Breast epithelium (tissue), 4 donors: Measurements from ENCODE around the gene NEDD8. TPM values are rescaled to one million over a fixed set of nuclear protein-coding genes. Genes with fewer than 3 reads are reported as not detected.

Experiments
- DNase-seq, 2 donors: peaks; one replicate each; pipeline ENCODE4 v3.0.0-alpha.2; 2019; ENCODE audit warnings: low spot score in 2 of 2
- H3K27ac ChIP-seq, 2 donors: fragments of 200-600 bp; sonication (generic) in 1 of 2; one replicate each; pipeline ENCODE4 v1.5.1; 2016 to 2019; ENCODE audit warnings: mild to moderate bottlenecking in 1 of 2
- H3K27me3 ChIP-seq, 2 donors: fragments of 200-600 bp; sonication (generic) in 1 of 2; one replicate each; pipeline versions ENCODE4 v1.5.1 to v1.6.0; 2017 to 2019; ENCODE audit warnings: control low read depth in 1 of 2, mild to moderate bottlenecking in 1 of 2
- H3K36me3 ChIP-seq: fragments of 200-600 bp; one replicate; pipeline ENCODE4 v1.5.1; 2019
- H3K4me1 ChIP-seq, 2 donors: fragments of 200-600 bp; sonication (generic); one replicate each; pipeline ENCODE4 v1.5.1; 2016 to 2019; ENCODE audit warnings: control low read depth in 1 of 2
- H3K4me3 ChIP-seq, 3 donors: fragments of 200-600 bp; sonication (generic); 1 replicate in 2 of 3; 2 replicates in 1 of 3; pipeline ENCODE4 v1.5.1; 2016 to 2019; ENCODE audit warnings: mild to moderate bottlenecking in 3 of 3, moderate library complexity in 2 of 3
- H3K9me3 ChIP-seq, 2 donors: fragments of 200-600 bp; sonication (generic) in 1 of 2; one replicate each; pipeline ENCODE4 v1.5.1; 2016 to 2019; ENCODE audit warnings: control low read depth in 1 of 2
- CTCF ChIP-seq, 3 donors: fragments of 450-650 bp; IDR thresholded peaks; one replicate each; pipeline ENCODE4 v1.5.1; 2016 to 2017; ENCODE audit warnings: antibody characterized with exemption in 3 of 3, mild to moderate bottlenecking in 3 of 3, moderate library complexity in 3 of 3
- POLR2A ChIP-seq: fragments of 450-650 bp; IDR thresholded peaks from one replicate; pipeline ENCODE4 v1.6.1; 2016; ENCODE audit warnings: antibody characterized with exemption, mild to moderate bottlenecking, moderate library complexity
- POLR2AphosphoS5 ChIP-seq, 3 donors: sonication (generic); formaldehyde crosslinking; IDR thresholded peaks; one replicate each; pipeline ENCODE4 v1.6.1; 2017; ENCODE audit warnings: antibody characterized with exemption in 3 of 3
- intact Hi-C: fragments of 100-400 bp; cut with DNase I; formaldehyde crosslinking; loops from one replicate; pipeline ENCODE4 v1.15.1; 2023; ENCODE audit warnings: low total_unique reads
- total RNA-seq, 3 donors: library from RNA; depleted of rRNA; stranded (reverse); fragments of >200 nt; gene quantifications; one replicate each; pipeline ENCODE4 v1.1.0, GENCODE V29; 2016

The NEDD8 gene
- total RNA-seq, 3 donors from 2014 or later, result 118 to 165 (median 150) TPM

- DNase-seq, result no peak
- Histone ChIP-seq H3K4me3 (peak overlapping the region in 2 of 3 donors; percentile 15 to 19), H3K36me3 (peaks cover 3% of the 10 kb centered on the region), H3K4me1 (no peaks in the 10 kb centered on the region), H3K9me3 (no peaks in the 10 kb centered on the region), H3K27ac (no peak overlapping the region), H3K27me3 (no peaks in the 10 kb centered on the region)
- TF ChIP-seq POLR2AphosphoS5 (IDR thresholded peaks at IDR 0.05) (no peak), CTCF (IDR thresholded peaks at IDR 0.05) (no peak), POLR2A (no peak)
- intact Hi-C loops, result no loop called here
These were observed 59.8 kb downstream of the NEDD8 start for GRCh38 chr14:24172261-24172860.

- intact Hi-C loops, result no loop called here
- Histone ChIP-seq H3K4me1 (no peaks in the 10 kb centered on the region), H3K27ac (no peak within 1 kb of the TSS), H3K36me3 (peaks cover 2% of the 10 kb centered on the region), H3K4me3 (peak within 1 kb of the TSS; percentile 1 to 19 (median 15)), H3K27me3 (no peaks in the 10 kb centered on the region), H3K9me3 (no peaks in the 10 kb centered on the region)
- TF ChIP-seq POLR2AphosphoS5 (IDR thresholded peaks at IDR 0.05), result no peak
- TF ChIP-seq CTCF (IDR thresholded peaks at IDR 0.05), result no peak
- no peak for TF ChIP-seq POLR2A
- DNase-seq, result no peak
These were observed 60.5 kb downstream of the NEDD8 start, which contains the start of gene REC8 for GRCh38 chr14:24171422-24172260. Gene REC8, plus strand, starts transcription at chr14:24172080. Its CDS starts 473 bp downstream, at chr14:24172553.

GRCh38 chr14:24167469-24168114 lies 64.6 kb downstream of the NEDD8 start:
- intact Hi-C loops, result no loop called here
- Histone ChIP-seq H3K36me3 (no peaks in the 10 kb centered on the region), H3K27ac (no peak overlapping the region)

More at GRCh38 chr14:24167469-24168114, 64.6 kb downstream of the NEDD8 start:
- no peaks in the 10 kb centered on the region for H3K27me3 ChIP-seq
- H3K4me3 ChIP-seq, result no peak overlapping the region
- TF ChIP-seq CTCF (IDR thresholded peaks at IDR 0.05) (no peak), POLR2AphosphoS5 (IDR thresholded peaks at IDR 0.05) (no peak), POLR2A (no peak)
- no peak for DNase-seq
- no peaks in the 10 kb centered on the region for H3K9me3 ChIP-seq
- peaks cover 0 to 5% of the 10 kb centered on the region in 2 donors for H3K4me1 ChIP-seq

Other genes starting within 250 kb of the NEDD8 start
- gene DHRS4L2, start 243.4 kb downstream of the NEDD8 start, total RNA-seq, result 10 to 100 TPM; 13.4 to 22.9 (median 16.8) TPM
- gene CARMIL3, start 180.4 kb downstream of the NEDD8 start, total RNA-seq, result under 1 TPM; 0.16 to 0.98 (median 0.73) TPM
- gene CPNE6, start 160.8 kb downstream of the NEDD8 start, total RNA-seq, result not detected
- gene PCK2, start 138.1 kb downstream of the NEDD8 start, total RNA-seq, result 10 to 100 TPM; 20.5 to 51.5 (median 24.3) TPM
- gene DCAF11, start 117.6 kb downstream of the NEDD8 start, total RNA-seq, result 10 to 100 TPM; 78.6 to 81.6 (median 80.9) TPM
- 1 to 10 TPM; 2.1 to 5.6 (median 2.5) TPM for gene NRL, start 117.4 kb downstream of the NEDD8 start, total RNA-seq
- gene FITM1, start 101.7 kb downstream of the NEDD8 start, total RNA-seq, result 1 to 10 TPM; 1.2 to 2.6 (median 1.6) TPM
- 100 to 1,000 TPM in 2 of 3 donors, 10 to 100 TPM in 1; 91.1 to 151 (median 135) TPM for gene PSME1, start 96.2 kb downstream of the NEDD8 start, total RNA-seq
- 10 to 100 TPM; 13.4 to 19.0 (median 16.5) TPM for gene EMC9, start 90.8 kb downstream of the NEDD8 start, total RNA-seq
- gene PSME2, start 85.8 kb downstream of the NEDD8 start, total RNA-seq, result 10 to 100 TPM; 22.1 to 69.2 (median 62.1) TPM
- gene RNF31, start 84.9 kb downstream of the NEDD8 start, total RNA-seq, result 10 to 100 TPM; 29.1 to 43.8 (median 41.0) TPM
- 10 to 100 TPM; 44.6 to 76.0 (median 54.7) TPM for gene IRF9, start 71.1 kb downstream of the NEDD8 start, total RNA-seq
- gene REC8, start 60.3 kb downstream of the NEDD8 start, total RNA-seq, result 10 to 100 TPM in 1 of 3 donors, 1 to 10 TPM in 2; 2.9 to 10.2 (median 6.6) TPM
- gene IPO4, start 43.6 kb downstream of the NEDD8 start, total RNA-seq, result 10 to 100 TPM; 17.0 to 41.6 (median 21.7) TPM
- gene TM9SF1, start 36.9 kb downstream of the NEDD8 start, total RNA-seq, result 10 to 100 TPM; 52.3 to 75.7 (median 71.1) TPM
- 1 to 10 TPM in 1 of 3 donors, not detected in 2; 1.3 TPM for gene TSSK4, start 26.7 kb downstream of the NEDD8 start, total RNA-seq
- 10 to 100 TPM; 66.5 to 88.8 (median 85.0) TPM for gene CHMP4A, start 18.9 kb downstream of the NEDD8 start, total RNA-seq
- gene MDP1, start 16.3 kb downstream of the NEDD8 start, total RNA-seq, result 10 to 100 TPM; 13.1 to 20.8 (median 17.1) TPM
- 10 to 100 TPM; 59.3 to 74.6 (median 66.1) TPM for gene GMPR2, start 562 bp upstream of the NEDD8 start, total RNA-seq
- gene TINF2, start 10.3 kb upstream of the NEDD8 start, total RNA-seq, result 10 to 100 TPM; 53.1 to 71.9 (median 55.5) TPM
- gene TGM1, start 30.8 kb upstream of the NEDD8 start, total RNA-seq, result 10 to 100 TPM in 1 of 3 donors, 1 to 10 TPM in 1, under 1 TPM in 1; 0.32 to 18.7 (median 1.6) TPM
- 10 to 100 TPM; 24.8 to 41.6 (median 34.4) TPM for gene RABGGTA, start 39.2 kb upstream of the NEDD8 start, total RNA-seq
- gene DHRS1, start 67.4 kb upstream of the NEDD8 start, total RNA-seq, result 10 to 100 TPM; 21.9 to 45.7 (median 32.1) TPM
- 10 to 100 TPM; 18.4 to 21.0 (median 19.0) TPM for gene NOP9, start 67.5 kb upstream of the NEDD8 start, total RNA-seq
- 10 to 100 TPM in 2 of 3 donors, 1 to 10 TPM in 1; 8.0 to 14.4 (median 10.4) TPM for gene CIDEB, start 75.6 kb upstream of the NEDD8 start, total RNA-seq
- gene LTB4R2, start 77.8 kb upstream of the NEDD8 start, total RNA-seq, result 10 to 100 TPM in 1 of 3 donors, 1 to 10 TPM in 2; 8.5 to 11.1 (median 9.4) TPM
- gene LTB4R, start 79.1 kb upstream of the NEDD8 start, total RNA-seq, result 10 to 100 TPM in 2 of 3 donors, 1 to 10 TPM in 1; 5.7 to 18.4 (median 12.8) TPM
- gene ADCY4, start 102.7 kb upstream of the NEDD8 start, total RNA-seq, result 10 to 100 TPM; 13.8 to 60.6 (median 27.7) TPM
- gene RIPK3, start 107.6 kb upstream of the NEDD8 start, total RNA-seq, result 10 to 100 TPM; 10.7 to 13.4 (median 12.0) TPM
- 10 to 100 TPM; 28.6 to 67.2 (median 32.8) TPM for gene NFATC4, start 135.8 kb upstream of the NEDD8 start, total RNA-seq
- gene NYNRIN, start 166.6 kb upstream of the NEDD8 start, total RNA-seq, result 1 to 10 TPM; 6.4 to 8.2 (median 7.7) TPM
- gene CBLN3, start 197.3 kb upstream of the NEDD8 start, total RNA-seq, result 1 to 10 TPM; 1.6 to 3.8 (median 2.3) TPM
- gene KHNYN, start 197.6 kb upstream of the NEDD8 start, total RNA-seq, result 10 to 100 TPM; 48.5 to 68.1 (median 63.9) TPM
- gene SDR39U1, start 210.4 kb upstream of the NEDD8 start, total RNA-seq, result 10 to 100 TPM; 42.1 to 63.4 (median 53.4) TPM